Adrenal gland (tissue), 12 donors: ENCODE measurements around the gene TFB1M. TPM values are rescaled to one million over a fixed set of nuclear protein-coding genes. Genes with fewer than 3 reads are reported as not detected.

ENCODE experiments used
- DNase-seq, 7 donors: peaks; one replicate each; pipeline ENCODE4 v3.0.0-alpha.2; 2019 to 2020
- H3K27ac ChIP-seq, 5 donors: fragments of 200-600 bp; sonication (generic) in 4 of 5; 1 replicate in 3 of 5; 2 replicates in 2 of 5; pipeline versions ENCODE4 v1.5.1 to v1.8.0; 2016 to 2020; ENCODE audit warnings: mild to moderate bottlenecking in 1 of 5
- H3K27me3 ChIP-seq: fragments of 200-600 bp; 2 replicates; pipeline ENCODE4 v1.8.0; 2021
- H3K36me3 ChIP-seq, 2 donors: fragments of 200-600 bp; replicated peaks in 1 of 2; 1 replicate in 1 of 2; 2 replicates in 1 of 2; pipeline versions ENCODE4 v1.5.1 to v1.8.0; 2018 to 2022
- H3K4me1 ChIP-seq, 2 donors: fragments of 200-600 bp; replicated peaks in 1 of 2; 1 replicate in 1 of 2; 2 replicates in 1 of 2; pipeline versions ENCODE4 v1.5.1 to v1.8.0; 2018 to 2021
- H3K4me3 ChIP-seq, 4 donors: fragments of 200-600 bp; sonication (generic) in 3 of 4; one replicate each; pipeline ENCODE4 v1.5.1; 2016 to 2018
- H3K9me3 ChIP-seq, 3 donors: fragments of 200-600 bp; sonication (generic) in 1 of 3; replicated peaks in 1 of 3; 1 replicate in 2 of 3; 2 replicates in 1 of 3; pipeline versions ENCODE4 v1.5.1 to v1.8.0; 2016 to 2021
- CTCF ChIP-seq, 6 experiments: fragments of 450-650 bp in 4 of 6; fragments of 200-600 bp in 2 of 6; sonication (generic) in 1 of 6; IDR thresholded peaks; 1 replicate in 5 of 6; 2 replicates in 1 of 6; pipeline versions ENCODE4 v1.5.1 to v1.8.0; 2016 to 2021; ENCODE audit warnings: antibody characterized with exemption in 6 of 6, mild to moderate bottlenecking in 2 of 6, moderate library complexity in 1 of 6
- POLR2A ChIP-seq, 2 donors: fragments of 450-650 bp; IDR thresholded peaks; one replicate each; pipeline ENCODE4 v1.6.1; 2017; ENCODE audit warnings: antibody characterized with exemption in 2 of 2, mild to moderate bottlenecking in 2 of 2, moderate library complexity in 1 of 2
- WGBS, 4 donors: extraction: QIAGEN DNeasy Blood & Tissue Kit in 2 of 4; methylation state at CpG; one replicate each; pipeline versions ENCODE4 v1.1.5 to v1.1.7; 2013 to 2017; 5-methylcytosine and 5-hydroxymethylcytosine counted together
- intact Hi-C, 2 donors: fragments of 100-400 bp; cut with DNase I; formaldehyde crosslinking; loops; one replicate each; pipeline versions ENCODE4 v1.14.1 to v1.15.0; 2022 to 2023
- polyA plus RNA-seq, 3 donors: library from polyadenylated mRNA; stranded (reverse); fragments of 200-250 nt in 2 of 3; fragments of 350-450 nt in 1 of 3; fragmentation: Illumina TruSeq in 1 of 3; extraction: RNeasy Lipid Tissue Mini Kit (QIAGEN cat#74804) in 1 of 3; gene quantifications; one replicate each; pipeline ENCODE4 v1.2.3, GENCODE V29; 2013 to 2014
- total RNA-seq, 9 donors: library from RNA; depleted of rRNA in 4 of 9; stranded (reverse); fragments of >200 nt in 4 of 9; fragments of 120-200 nt in 1 of 9; fragmentation: NEBNext Ultra II Directional in 1 of 9; extraction: Animal tissue kit (Norgen Biotek cat#: 25700) in 1 of 9; gene quantifications; one replicate each; pipeline versions ENCODE4 v1.1.0 to v1.2.4, GENCODE V29; 2013 to 2023
- donor health status: healthy with polysubstance abuse.
- donor health status: Bipolar disorder and iron deficiency.
- donor health status: DM: yes; HTN: yes; CAD: no.
- donor health status: DM: no; HTN: no; CAD: no.
- donor health status: DM: no; HTN: no; CAD: no.
- donor health status: DM: yes; HTN: yes; CAD: no.

TFB1M gene
- total and polyA plus RNA-seq, 12 donors, result 17.1 to 74.8 (median 49.8) TPM

DNA sequence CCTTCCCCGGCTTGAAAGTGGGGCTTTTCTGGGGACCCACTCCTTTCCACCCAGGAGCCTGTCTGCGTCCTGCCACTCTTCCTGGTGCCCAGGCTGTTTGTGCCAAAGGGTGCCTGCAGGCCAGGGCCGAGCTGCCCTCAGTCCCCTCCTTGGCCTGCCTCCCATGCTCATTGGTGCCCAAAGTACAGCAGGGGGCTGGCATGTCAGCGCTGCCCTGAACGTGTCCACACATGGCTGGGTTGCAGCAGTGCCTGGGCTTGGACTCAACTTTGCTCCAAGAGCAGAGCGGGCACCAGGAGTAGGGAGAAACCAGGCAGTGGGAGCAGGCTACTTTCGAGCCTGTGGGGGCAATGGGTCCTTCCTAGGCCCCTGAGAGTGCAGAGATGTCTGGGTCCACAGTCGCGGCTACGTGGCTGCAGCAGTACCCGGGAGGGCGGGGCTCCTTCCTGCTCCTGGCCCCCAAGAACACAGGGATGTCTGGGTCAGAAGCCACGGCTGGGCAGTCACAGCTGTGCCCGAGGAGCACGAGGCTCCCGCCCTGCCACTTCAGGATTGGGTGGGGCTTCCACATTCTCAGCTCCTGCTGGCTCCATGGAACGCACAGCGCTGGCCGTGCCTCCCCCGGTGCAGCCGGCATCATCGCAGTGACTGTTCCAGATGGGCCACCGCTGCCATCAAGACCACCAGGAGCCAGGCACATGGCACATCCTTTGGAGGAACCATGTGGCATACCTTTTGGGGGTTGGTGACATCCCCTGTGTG lies 100.5 kb downstream of the TFB1M start:
- H3K27ac ChIP-seq, result no peak overlapping the region
- no peak for DNase-seq
- TF ChIP-seq POLR2A (IDR thresholded peaks at IDR 0.05) (no peak), CTCF (IDR thresholded peaks at IDR 0.05) (no peak)
- no peaks in the 10 kb centered on the region for H3K4me1 ChIP-seq
- H3K36me3 ChIP-seq, result no peaks in the 10 kb centered on the region
- H3K4me3 ChIP-seq, result no peak overlapping the region
- H3K9me3 ChIP-seq, result no peaks in the 10 kb centered on the region
- intact Hi-C loops, result no loop called here
- WGBS, 4 donors, result 88 to 100% (median 94%) methylated on average over 8 to 23 of the region's 23 CpGs
- H3K27me3 ChIP-seq, result no peaks in the 10 kb centered on the region

GRCh38 chr6:155212616-155213380 lies 101.5 kb downstream of the TFB1M start:
- no peak for DNase-seq
- Histone ChIP-seq H3K27ac (no peak overlapping the region), H3K4me3 (no peak overlapping the region), H3K9me3 (no peaks in the 10 kb centered on the region), H3K27me3 (no peaks in the 10 kb centered on the region), H3K36me3 (no peaks in the 10 kb centered on the region), H3K4me1 (no peaks in the 10 kb centered on the region)
- 94 to 95% (median 95%) methylated on average over 15 to 16 of the region's 16 CpGs for WGBS, 4 donors
- intact Hi-C loops, result no loop called here
- TF ChIP-seq CTCF (IDR thresholded peaks at IDR 0.05), result no peak
- no peak for TF ChIP-seq POLR2A (IDR thresholded peaks at IDR 0.05)

DNA sequence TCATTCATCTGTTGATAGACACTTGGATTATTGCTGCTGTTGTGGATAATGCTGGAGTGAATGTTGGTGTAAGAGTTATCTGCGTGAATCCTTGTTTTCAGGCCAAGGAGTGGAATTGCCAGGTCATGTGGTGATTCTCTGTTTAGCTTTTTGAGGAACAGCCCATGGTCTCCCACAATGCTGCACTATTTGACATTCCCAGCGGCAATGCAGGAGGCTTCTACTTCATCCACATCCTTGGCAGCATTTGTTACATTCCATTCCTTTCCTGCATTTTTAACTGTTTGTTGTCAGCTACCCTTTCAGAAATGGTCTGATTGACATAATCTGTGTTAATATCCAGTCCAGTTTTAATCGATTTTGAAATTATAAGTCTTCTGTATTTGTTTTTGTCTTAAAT lies 102.2 kb downstream of the TFB1M start:
- WGBS, 4 donors, result 80 to 88% (median 83%) methylated on average over 3 of the region's 3 CpGs
- no peaks in the 10 kb centered on the region for H3K4me1 ChIP-seq
- DNase-seq, result no peak
- H3K27me3 ChIP-seq, result no peaks in the 10 kb centered on the region
- TF ChIP-seq POLR2A (IDR thresholded peaks at IDR 0.05) (no peak), CTCF (IDR thresholded peaks at IDR 0.05) (no peak)
- no peaks in the 10 kb centered on the region for H3K36me3 ChIP-seq
- no peak overlapping the region for H3K4me3 ChIP-seq
- H3K9me3 ChIP-seq, result no peaks in the 10 kb centered on the region
- H3K27ac ChIP-seq, result no peak overlapping the region
- intact Hi-C loops, result no loop called here

- intact Hi-C loops, result no loop called here
- Histone ChIP-seq H3K4me3 (no peak overlapping the region), H3K4me1 (no peaks in the 10 kb centered on the region), H3K27me3 (no peaks in the 10 kb centered on the region), H3K9me3 (no peaks in the 10 kb centered on the region), H3K36me3 (no peaks in the 10 kb centered on the region), H3K27ac (no peak overlapping the region)
- no peak for TF ChIP-seq POLR2A (IDR thresholded peaks at IDR 0.05)
- no peak for TF ChIP-seq CTCF (IDR thresholded peaks at IDR 0.05)
- WGBS, 4 donors, result 93 to 99% (median 95%) methylated on average over 4 to 5 of the region's 5 CpGs
- no peak for DNase-seq
Measured at GRCh38 chr6:155207223-155207622, 107.1 kb downstream of the TFB1M start.

Other genes starting within 250 kb of the TFB1M start
- gene CLDN20, start 50.5 kb downstream of the TFB1M start, total RNA-seq, result not detected
- gene CLDN20, start 50.5 kb downstream of the TFB1M start, polyA plus RNA-seq, result not detected
- not detected for gene NOX3, start 141.4 kb upstream of the TFB1M start, total RNA-seq
- gene NOX3, start 141.4 kb upstream of the TFB1M start, polyA plus RNA-seq, result under 1 TPM in 2 of 3 donors, not detected in 1; 0.11 to 0.24 TPM